ENCODE measurements around the gene DAND5.

Gene DAND5

DNA sequence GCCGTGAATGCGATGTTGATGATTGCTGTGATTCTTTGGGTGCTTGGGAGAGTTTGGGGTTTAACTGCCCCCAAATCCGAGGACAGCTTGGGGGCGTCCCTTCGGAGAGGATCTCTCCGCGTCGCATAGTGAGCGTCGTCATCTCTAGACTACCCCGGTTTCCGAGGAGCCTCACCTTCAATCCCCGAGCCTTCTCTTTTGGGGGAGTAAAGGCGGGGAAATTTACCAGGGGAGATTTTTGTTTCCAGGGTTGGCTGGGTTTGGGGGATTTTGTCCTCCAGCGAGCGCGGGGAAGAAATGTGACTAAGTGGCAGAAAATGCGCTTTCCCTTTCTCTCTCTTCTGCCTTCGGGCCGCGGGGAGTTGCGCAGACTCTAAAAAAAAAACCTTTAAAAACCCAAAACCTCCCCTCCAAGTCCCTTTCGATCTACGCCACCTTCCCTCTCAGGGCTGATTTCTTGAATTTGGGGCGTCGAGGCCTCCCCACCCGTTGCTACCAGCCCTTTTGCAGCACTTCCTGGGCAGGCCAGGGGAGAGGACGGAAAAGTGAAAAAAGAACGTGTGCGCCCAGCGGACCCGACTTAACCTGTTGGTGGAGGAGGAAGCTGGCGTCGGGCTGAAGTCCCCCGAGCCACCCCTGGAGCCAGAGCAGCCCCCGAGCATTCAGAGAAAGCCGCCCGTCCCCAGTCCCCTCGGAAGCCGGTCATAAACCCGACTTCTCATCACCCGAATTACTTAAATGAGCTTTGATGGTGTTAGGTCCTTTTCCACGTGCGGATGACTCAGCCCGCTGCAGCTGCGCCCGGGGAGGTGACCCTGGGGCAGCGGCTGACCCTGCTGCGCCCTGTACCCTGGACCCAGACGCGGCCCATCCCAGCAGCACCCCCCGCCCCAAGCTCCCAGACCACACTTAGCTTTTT, 43.6 kb downstream of the DAND5 start:
- Mint-ChIP-seq H3K4me1 (ENCODE audit: low read depth) (peaks cover 30% of the 10 kb centered on the region), H3K27ac (peak overlapping the region; percentile 85), H3K27me3 (peaks cover 84% of the 10 kb centered on the region), H3K4me3 (peak overlapping the region; percentile 76), H3K9me3 (no peaks in the 10 kb centered on the region), H3K36me3 (ENCODE audit: low read depth) (peaks cover 2% of the 10 kb centered on the region)
- peak; percentile 63 for DNase-seq

DNA sequence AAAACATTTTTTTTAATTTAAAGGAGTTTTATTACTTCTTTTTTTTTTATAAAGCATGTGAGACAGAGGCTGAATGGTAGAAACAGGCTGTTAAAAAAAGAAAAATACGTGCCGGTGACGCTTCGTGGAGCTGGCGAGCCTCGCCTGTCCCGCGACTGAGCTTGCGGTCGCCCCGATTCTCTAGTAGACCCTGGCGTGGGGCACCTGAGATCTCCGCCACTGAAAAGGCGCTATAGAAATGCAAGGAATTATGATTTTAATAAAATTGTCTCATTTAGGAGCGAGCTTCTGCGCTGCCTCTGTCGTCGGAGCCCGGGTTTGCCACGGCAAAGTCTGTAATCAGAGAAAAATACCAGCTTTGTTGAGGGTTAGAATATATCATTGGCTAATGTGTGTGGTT, 44.3 kb downstream of the DAND5 start:
- H3K9me3 Mint-ChIP-seq: no peaks in the 10 kb centered on the region
- DNase-seq: no peak
- H3K4me3 Mint-ChIP-seq: peak overlapping the region; percentile 76
- H3K27ac Mint-ChIP-seq: no peak overlapping the region
- peaks cover 2% of the 10 kb centered on the region for H3K36me3 Mint-ChIP-seq (ENCODE audit: low read depth)
- H3K27me3 Mint-ChIP-seq: peaks cover 77% of the 10 kb centered on the region
- H3K4me1 Mint-ChIP-seq (ENCODE audit: low read depth): peaks cover 30% of the 10 kb centered on the region

DNA sequence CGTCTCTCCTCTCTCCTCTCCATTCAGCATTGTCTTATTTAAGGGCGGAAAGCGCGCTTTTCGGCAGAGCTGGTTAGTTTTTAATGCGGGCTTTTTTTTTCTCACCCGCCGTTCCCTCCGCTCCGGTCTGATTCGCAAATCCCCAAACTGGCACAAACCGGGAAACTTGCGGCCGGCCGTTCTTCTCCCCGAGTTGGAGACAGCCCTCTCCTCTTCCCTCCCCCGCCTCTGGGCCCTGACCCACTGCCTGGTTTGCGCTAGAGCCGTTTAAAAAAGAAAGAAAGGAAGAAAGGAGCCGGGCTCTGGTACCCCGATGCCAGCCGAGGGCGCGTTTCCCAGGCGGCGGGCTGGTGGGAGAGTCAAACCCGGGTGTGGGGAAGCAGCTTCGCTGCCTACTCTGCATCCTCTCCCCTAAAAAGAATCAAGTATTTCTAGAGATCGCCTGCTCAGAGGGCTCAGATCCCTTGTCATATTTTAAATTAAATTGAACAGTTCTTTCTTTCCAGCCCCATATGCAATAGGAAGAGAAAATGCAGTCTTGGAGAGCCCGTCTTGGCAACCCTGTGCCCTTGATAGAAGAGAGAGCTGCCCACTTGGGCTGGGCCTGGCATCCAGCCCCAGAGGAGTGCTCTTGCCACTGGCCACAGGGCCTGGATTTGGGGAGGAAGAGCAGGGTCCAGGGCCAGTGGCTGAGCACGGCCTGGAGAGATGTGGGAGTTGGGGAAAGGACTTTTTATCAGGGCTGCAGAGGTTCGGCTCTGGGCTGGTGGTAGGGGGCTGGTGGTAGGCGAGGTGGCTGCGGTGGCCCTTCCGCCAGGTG, 44.9 kb downstream of the DAND5 start:
- Mint-ChIP-seq H3K9me3 (no peaks in the 10 kb centered on the region), H3K4me3 (peak overlapping the region; percentile 76), H3K4me1 (ENCODE audit: low read depth) (peaks cover 30% of the 10 kb centered on the region), H3K27ac (no peak overlapping the region), H3K36me3 (ENCODE audit: low read depth) (peaks cover 2% of the 10 kb centered on the region), H3K27me3 (peaks cover 72% of the 10 kb centered on the region)
- no peak for DNase-seq

DNA sequence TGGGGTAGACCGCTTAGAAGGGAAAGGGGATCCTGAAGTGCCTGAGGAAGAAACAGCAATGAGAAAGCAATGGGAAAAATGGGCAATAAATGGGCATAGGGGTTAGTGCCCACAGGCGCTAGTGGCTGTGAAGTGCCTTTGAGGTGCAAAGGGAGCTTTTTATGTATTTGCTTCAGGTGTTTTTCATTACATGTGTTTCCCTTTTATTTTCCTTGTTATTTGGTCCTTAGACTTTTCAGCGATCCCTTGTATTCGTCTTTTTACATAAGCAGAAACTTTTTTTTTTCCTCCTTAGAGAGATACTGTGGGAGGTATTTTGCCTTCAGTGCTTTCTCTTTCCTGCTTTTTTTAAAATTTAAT, 45.5 kb downstream of the DAND5 start:
- Mint-ChIP-seq H3K27ac (no peak overlapping the region), H3K9me3 (no peaks in the 10 kb centered on the region), H3K27me3 (peaks cover 68% of the 10 kb centered on the region), H3K36me3 (ENCODE audit: low read depth) (peaks cover 2% of the 10 kb centered on the region), H3K4me1 (ENCODE audit: low read depth) (peaks cover 30% of the 10 kb centered on the region), H3K4me3 (no peak overlapping the region)
- DNase-seq: no peak

DNA sequence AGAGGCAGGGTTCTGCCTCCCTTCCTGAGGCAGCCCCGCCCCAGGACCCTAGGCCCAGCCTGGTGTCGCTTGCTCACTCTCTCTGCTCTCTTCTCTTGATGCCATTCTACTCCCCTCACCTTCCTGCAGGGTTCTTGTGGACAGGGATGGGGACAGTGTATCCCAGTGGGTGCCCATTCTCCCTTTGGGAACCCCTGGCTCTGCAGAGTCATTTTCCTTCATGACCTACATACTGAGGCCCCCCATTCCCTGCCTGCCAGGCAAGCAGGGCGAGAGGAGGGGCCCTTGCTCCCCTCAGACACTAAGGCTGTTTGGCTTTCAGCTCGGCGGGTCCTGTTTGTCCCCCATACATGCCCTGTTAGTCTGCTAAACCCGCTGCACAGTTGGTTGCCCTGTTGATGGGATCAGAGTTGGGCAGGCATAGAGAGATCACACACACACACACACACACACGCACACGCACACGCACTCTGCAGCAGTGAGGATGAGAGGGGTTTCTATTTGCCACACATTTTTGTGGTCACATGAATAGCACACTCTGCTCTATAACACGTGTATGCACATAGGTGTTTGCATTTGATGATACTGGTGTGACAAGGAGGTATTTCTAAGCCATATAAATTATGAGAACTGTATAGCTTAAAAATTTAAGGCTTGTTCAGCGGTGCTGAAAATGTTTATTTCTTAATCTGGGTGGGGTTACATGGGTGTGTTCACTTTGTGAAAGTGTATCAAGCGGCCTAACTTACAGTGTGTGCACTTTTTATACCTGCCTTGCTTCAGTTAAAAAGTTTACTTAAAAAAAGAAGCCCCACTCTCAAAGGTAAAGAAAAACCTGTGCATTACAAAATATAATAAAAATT, 46.2 kb downstream of the DAND5 start:
- Mint-ChIP-seq H3K4me3 (no peak overlapping the region), H3K4me1 (ENCODE audit: low read depth) (peaks cover 27% of the 10 kb centered on the region), H3K36me3 (ENCODE audit: low read depth) (peaks cover 2% of the 10 kb centered on the region), H3K27ac (no peak overlapping the region), H3K27me3 (peaks cover 64% of the 10 kb centered on the region), H3K9me3 (no peaks in the 10 kb centered on the region)
- no peak for DNase-seq

DNA sequence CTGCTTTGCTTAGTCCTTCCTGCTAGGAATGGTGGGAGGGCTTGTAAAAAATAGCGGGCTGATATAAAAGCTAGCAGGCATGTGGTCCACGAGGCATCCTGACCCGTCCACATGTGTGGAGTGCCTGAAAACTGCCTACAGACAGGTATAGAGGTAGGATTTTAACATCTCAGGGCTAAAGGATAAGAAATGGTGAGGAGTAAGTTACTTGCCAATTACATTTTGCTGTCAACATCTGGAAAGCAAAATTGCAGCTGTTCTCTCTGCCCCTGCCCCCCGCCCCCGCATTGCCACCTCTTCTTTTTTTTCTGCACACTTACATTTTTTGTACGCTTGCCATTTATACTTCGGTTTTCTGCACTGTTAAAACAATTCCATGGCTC, 46.9 kb downstream of the DAND5 start:
- Mint-ChIP-seq H3K9me3 (no peaks in the 10 kb centered on the region), H3K4me3 (no peak overlapping the region), H3K4me1 (ENCODE audit: low read depth) (peaks cover 25% of the 10 kb centered on the region), H3K27me3 (peaks cover 59% of the 10 kb centered on the region), H3K36me3 (ENCODE audit: low read depth) (peaks cover 2% of the 10 kb centered on the region), H3K27ac (no peak overlapping the region)
- no peak for DNase-seq

DNA sequence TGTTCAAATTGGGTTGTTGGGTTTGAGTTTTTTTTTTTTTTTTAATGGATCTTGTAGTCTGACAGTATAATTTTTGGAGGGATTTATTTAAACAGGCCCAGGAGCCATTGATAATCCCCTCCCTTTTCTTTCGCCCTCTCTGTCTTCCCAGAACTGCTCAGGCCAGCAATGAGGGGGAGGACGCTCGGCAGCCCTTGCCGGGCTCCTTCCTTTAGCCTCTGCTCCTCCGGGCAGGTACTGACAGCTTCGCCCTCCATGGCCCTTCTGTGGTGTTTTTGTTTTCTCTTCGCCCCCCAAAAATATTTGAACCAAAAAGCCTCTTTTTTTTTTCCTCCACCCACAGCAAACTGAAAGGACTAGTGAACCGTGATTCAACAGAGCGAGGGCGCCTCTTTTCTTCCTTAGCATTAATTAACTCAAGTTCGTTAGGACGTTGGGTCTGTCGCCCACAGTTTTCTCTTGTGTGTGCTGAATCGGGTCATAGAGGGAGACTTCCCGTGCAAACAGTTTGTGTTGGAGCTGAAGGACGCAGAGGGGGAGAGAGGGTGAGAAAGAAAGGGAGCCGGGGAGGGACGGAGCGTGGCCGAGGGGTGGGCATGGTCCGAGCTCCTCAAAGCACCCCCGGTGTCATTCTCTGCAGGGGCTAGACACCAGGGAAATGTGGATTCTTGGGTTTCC, 47.4 kb downstream of the DAND5 start:
- Mint-ChIP-seq H3K27ac (no peak overlapping the region), H3K4me1 (ENCODE audit: low read depth) (peaks cover 22% of the 10 kb centered on the region), H3K4me3 (no peak overlapping the region), H3K36me3 (ENCODE audit: low read depth) (peaks cover 2% of the 10 kb centered on the region), H3K9me3 (no peaks in the 10 kb centered on the region), H3K27me3 (peaks cover 57% of the 10 kb centered on the region)
- no peak for DNase-seq

DNA sequence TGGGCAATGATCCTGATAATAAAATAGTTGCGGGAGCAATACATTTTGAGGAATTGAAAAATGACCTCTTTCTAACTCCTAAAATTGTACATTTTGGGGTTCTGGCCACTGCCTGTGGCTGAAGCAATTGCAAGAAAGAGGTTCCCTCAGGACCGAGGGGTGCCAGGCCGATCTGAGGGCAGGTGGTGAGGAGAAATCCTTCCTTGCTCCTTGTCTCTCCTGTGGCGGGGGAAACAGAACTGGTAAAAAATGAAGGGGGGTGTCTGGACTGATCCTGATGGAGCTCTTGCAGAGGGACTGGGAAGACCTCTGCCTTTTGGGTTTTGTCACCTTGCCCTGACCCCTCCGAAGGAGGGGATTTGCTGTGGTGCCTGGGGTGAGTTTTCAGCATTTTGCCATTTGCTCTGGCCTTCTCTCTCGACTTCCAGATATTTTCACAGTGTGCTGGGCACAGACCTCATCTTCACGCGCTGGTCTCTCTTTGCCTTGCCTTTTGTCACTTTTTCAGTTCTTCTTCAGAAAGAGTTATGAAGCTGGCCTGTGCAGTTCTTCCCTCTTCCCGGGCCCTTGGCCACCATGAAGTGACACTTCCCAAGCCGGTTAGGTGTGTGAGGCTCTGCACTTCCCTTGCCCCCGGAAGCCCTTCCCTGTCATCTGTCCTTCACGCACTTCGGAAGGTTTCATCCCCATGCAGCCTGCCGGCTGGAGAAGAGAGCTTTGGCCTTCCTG, 48.1 kb downstream of the DAND5 start:
- Mint-ChIP-seq H3K4me1 (ENCODE audit: low read depth) (peaks cover 23% of the 10 kb centered on the region), H3K27ac (no peak overlapping the region), H3K9me3 (no peaks in the 10 kb centered on the region), H3K36me3 (ENCODE audit: low read depth) (peaks cover 2% of the 10 kb centered on the region), H3K4me3 (no peak overlapping the region), H3K27me3 (peaks cover 58% of the 10 kb centered on the region)
- DNase-seq: no peak

DNA sequence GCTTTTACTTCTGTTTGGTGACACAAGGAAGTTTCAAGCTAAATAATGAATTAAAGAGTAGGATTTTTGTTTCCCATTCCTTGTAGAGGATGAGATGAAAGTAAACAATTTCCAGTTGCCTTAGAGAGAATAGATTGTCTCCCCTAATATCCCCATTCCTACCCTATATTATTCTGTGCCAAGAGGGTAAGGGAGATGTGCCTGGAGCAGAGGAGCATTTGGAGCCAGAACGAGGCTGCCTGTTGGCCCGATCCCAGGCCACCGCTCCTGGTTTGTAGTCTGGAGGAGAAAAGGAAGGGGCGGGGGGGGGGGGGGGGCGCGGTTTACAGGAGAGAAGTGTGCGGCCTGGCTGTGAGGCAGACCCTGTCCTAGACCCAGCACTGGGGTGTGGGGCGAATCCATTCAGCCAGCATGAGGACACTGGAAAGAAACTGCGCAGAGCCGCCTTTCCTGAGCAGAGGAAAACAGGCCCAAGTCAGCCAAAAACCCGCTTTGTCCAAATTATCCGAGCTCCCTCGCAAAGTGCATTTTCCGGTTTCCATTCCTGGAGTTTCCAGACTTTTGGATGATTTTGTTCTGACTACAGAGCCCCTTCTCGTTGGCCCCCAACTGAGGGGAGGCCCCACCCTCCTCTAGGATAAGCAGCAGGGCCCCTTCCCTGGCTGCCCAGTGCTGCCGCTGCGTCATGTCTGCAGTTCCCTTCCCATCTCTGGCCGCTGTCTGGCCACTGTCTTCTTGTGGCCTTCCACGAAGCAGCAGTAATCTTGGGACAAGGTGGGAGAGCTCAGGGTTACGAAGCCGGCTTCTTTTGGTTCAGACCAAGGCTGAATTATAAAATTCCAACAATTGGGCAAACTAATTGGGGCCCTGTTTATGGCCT, 48.9 kb downstream of the DAND5 start:
- H3K27me3 Mint-ChIP-seq: peaks cover 56% of the 10 kb centered on the region
- H3K4me1 Mint-ChIP-seq (ENCODE audit: low read depth): peaks cover 22% of the 10 kb centered on the region
- H3K36me3 Mint-ChIP-seq (ENCODE audit: low read depth): no peaks in the 10 kb centered on the region
- no peak for DNase-seq
- no peaks in the 10 kb centered on the region for H3K9me3 Mint-ChIP-seq
- H3K27ac Mint-ChIP-seq: no peak overlapping the region
- H3K4me3 Mint-ChIP-seq: no peak overlapping the region

DNA sequence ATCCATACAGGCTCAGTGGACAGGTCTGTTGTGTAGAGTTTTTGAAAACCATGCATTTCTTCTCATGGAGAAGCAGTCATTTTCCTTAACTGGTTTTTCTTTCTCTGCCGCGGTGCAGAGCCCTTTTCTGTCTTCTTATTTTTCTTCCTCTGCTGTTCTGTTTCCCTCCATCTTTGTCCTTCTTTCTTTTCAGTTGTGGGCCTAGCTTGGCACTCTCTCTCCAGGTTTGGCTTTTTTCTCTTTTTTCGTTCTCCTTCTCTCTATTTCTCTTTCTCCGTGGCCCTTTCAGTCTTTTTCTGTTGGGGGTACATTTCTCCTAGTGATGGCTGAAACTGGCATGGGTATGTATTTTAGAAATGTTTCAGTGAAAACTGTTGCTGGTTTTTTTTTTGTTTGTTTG, 50.0 kb downstream of the DAND5 start:
- Mint-ChIP-seq H3K36me3 (ENCODE audit: low read depth) (no peaks in the 10 kb centered on the region), H3K4me3 (no peak overlapping the region), H3K9me3 (no peaks in the 10 kb centered on the region), H3K4me1 (ENCODE audit: low read depth) (peaks cover 19% of the 10 kb centered on the region), H3K27me3 (peaks cover 52% of the 10 kb centered on the region), H3K27ac (no peak overlapping the region)
- no peak for DNase-seq

DNA sequence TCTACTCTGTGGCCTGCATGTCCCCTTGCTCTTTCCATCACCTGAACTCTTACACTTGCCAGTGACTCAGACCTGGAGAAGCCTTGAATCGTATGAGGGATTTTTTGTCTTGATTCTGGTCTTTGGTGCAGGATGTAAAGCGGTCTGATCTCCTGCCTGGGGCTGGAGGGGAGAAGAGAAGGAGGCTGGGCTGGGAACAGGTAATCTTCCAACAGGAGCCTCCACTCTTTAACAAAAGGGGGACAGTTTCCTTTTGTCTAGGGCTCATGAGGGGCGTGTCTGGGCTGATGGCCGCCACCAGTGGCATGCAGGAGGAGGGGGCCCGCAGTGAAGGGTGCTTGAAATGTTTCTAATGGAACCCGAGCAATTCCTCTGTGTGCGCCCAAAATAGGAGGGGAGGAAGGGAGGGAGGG, 50.6 kb downstream of the DAND5 start:
- Mint-ChIP-seq H3K36me3 (ENCODE audit: low read depth) (no peaks in the 10 kb centered on the region), H3K9me3 (no peaks in the 10 kb centered on the region), H3K4me1 (ENCODE audit: low read depth) (peaks cover 20% of the 10 kb centered on the region), H3K4me3 (no peak overlapping the region), H3K27me3 (peaks cover 52% of the 10 kb centered on the region), H3K27ac (no peak overlapping the region)
- DNase-seq: no peak

DNA sequence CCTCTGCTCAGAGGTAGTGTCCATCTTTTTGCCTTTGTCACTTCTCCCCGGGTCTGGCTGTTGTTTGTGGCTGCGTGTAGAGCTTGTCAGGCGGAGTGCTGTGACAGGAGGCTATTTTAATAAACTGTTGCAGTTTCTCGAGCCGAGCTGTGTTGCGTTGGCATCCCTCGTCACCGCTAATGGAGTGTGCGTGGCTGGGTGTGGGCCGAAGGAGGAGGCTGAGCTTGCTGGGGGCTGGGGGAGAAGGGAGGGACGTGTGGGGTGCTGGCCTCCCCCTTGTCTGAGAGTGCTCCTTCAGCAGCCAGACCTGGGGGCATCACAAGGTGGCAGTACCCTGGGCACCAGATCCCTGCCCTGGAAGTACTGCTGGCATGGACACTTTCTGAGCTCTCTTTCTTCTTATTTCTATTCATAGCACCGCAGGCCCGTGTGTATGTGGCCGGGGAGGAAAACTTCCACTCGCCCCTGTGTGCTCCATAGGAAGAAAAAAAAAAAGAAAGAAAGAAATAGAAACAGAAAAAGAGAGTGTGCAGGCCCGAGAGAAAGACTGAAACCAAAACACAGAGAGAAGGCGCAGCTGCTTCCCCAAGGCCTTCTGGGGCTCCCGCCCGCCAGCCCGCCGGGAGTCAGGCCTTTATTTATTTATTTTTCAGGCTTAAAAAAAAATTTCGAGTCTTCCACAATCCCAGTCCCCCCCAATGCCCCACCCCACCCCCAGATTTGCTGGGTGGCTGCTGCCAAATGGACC, 52.9 kb downstream of the DAND5 start:
- Mint-ChIP-seq H3K4me1 (ENCODE audit: low read depth) (peaks cover 20% of the 10 kb centered on the region), H3K9me3 (no peaks in the 10 kb centered on the region), H3K27me3 (peaks cover 45% of the 10 kb centered on the region), H3K4me3 (peak overlapping the region; percentile 13), H3K36me3 (ENCODE audit: low read depth) (no peaks in the 10 kb centered on the region), H3K27ac (no peak overlapping the region)
- no peak for DNase-seq
